Stimulated activated CD4-positive, alpha-beta T cell treated with anti-CD3 and anti-CD28 coated beads, TNF-alpha, amount 100 ng/mL, for 24 hours (primary cell): ENCODE measurements around the gene ZNF350.
"Not testable (repeated sequence)": the region's sequence is repeated elsewhere in the genome, so short reads cannot be mapped to it uniquely, and the experiment has no call there.

Source experiments
- DNase-seq, 3 experiments: peaks; one replicate each; pipeline ENCODE4 v3.0.0-alpha.2; 2020; ENCODE audit warnings: low read depth in 3 of 3

The ZNF350 gene

DNA sequence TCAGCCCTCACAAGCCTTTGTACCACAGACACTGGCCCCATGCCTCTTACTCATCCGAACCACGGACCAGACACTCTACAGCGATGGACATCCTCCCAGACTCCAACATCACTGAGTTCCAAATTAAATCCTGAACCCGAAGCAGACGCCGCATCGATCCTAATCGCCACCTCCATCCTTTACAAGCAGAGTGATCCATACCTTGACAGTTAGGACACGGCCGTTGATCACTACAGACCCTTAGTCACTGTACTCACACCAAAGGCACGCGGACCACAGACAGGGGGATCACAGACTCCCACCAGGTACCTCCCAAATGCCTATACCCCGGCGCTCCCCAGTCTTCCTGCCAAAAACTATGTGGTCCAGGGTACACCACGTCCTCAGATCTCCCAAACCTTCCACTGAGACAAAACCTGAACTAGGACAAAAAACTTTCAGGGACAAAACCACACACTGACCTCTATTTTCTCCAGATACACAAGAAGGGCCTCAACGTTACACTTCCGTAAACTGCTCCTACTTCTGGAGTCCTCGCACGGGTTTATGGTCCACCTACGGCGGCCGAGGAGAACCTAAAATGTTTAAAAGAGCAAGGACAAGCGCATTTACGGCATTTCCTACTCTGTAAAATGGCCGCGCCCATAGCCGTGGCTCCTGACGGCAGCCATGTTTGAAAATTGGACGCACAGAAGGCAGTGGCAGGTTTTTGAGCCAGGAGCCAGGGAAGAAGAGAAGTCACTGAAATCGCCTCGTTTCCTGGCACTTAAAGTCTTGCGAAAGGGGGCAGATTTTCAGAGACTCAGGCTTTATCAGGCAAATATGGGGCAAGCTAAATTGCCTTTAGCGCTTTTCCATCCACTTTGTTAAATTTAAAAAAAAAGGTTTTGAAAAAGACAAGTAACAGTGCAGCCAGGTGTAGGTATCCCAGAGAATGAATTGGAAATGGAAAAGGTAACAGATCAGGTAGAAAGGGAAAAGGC lies at the start of gene ZNF350:
Gene ZNF350 (minus strand): TSS at position 532 of the 983 bp plus-strand sequence. CDS start 12,480 bp downstream, outside the sequence.
- peak; percentile 73 to 80 (median 77) for DNase-seq

DNA sequence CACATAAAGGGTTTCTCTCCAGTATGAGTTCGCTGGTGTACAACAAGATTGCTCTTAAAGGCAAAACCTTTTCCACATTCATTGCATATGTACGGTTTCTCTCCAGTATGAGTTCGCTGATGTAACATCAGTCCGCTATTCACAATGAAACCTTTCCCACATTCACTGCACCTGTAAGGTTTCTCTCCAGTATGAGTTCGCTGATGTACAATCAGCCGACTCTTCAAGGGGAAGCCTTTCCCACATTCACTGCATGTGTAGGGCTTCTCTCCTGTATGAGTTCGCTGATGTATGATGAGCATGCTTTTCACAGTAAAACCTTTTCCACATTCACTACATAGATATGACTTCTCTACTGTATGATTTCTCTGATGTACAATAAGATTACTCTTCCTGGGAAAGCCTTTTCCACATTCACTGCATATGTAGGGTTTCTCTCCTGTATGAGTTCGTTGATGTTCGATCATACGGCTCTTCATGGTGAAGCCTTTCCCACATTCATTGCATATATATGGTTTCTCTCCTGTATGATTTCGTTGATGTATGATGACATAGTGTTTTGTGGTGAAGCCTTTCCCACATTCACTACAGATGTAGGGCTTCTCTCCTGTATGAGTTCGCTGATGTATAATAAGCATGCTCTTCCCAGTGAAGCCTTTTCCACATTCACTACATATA lies 47.5 kb upstream of the ZNF350 start:
- DNase-seq = no peak

DNA sequence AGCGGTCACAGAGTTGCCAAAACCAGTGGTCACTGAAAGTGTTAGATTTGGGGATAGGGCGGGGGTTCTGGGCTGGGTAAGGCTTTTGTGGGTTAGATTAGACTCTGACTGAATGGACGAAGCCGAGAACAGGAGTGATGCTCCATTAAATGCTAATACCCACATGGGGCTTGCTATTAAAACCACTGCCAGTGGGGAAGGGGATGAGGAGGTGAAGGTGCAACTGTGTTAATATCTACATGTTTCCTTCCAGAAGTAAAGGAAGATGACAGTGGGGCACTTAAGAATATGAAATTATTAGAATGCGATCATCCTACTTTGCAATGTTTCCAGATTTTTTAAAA lies 42.1 kb upstream of the ZNF350 start:
- no peak for DNase-seq

- peak; percentile 66 to 81 (median 67) for DNase-seq
Observed at GRCh38 chr19:52028027-52028779, 41.6 kb upstream of the ZNF350 start, which contains the start of gene ZNF614. ZNF614 (minus strand) TSS chr19:52028379; CDS start chr19:52025745, 2,634 bp downstream.

DNA sequence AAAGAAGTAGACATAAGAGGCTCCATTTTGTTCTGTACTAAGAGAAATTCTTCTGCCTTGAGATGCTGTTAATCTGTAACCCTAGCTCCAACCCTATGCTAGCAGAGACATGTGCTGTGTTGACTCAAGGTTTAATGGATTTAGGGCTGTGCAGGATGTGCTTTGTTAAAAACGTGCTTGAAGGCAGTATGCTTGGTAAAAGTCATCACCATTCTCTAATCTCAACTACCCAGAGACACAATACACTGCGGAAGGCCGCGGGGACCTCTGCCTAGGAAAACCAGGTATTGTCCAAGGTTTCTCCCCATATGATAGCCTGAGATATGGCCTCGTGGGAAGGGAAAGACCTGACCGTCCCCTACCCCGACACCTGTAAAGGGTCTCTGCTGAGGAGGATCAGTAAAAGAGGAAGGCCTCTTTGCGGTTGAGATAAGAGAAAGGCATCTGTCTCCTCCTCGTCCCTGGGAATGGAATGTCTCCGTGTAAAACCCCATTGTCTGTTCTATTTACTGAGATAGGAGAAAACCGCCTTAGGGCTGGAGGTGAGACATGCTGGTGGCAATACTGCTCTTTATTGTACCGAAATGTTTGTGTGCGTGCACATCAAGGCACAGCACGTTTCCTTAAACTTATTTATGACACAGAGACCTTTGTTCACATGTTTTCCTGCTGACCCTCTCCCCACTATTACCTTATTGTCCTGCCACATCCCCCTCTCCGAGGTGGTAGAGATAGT lies 39.8 kb upstream of the ZNF350 start:
- DNase-seq = not testable (repeated sequence)

DNA sequence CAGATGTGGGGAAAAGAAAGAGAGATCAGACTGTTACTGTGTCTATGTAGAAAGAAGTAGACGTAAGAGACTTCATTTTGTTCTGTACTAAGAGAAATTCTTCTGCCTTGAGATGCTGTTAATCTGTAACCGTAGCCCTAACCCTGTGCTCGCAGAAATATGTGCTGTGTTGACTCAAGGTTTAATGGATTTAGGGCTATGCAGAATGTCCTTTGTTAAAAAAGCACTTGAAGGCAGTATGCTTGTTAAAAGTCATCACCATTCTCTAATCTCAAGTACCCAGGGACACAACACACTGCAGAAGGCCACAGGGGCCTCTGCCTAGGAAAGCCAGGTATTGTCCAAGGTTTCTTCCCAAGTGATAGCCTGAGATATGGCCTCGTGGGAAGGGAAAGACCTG lies 37.8 kb upstream of the ZNF350 start:
- not testable (repeated sequence) for DNase-seq

DNA sequence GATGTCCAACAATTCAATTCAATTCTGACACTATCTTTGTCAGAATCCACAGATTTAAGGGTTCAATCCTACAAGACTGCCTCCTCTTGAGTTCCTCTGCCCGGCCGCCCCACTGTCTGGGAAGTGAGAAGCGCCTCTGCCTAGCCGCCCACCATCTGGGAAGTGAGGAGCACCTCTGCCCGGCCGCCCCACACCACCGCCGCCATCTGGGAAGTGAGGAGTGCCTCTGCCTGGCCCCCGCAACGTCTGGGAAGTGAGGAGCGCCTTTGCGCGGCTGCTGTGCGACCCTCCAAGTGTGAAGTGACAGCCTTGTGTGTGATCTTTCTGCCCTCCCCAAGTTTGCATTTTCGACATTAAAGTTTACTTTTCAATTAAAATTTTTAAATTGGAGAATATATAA lies 35.6 kb upstream of the ZNF350 start:
- no peak for DNase-seq

DNA sequence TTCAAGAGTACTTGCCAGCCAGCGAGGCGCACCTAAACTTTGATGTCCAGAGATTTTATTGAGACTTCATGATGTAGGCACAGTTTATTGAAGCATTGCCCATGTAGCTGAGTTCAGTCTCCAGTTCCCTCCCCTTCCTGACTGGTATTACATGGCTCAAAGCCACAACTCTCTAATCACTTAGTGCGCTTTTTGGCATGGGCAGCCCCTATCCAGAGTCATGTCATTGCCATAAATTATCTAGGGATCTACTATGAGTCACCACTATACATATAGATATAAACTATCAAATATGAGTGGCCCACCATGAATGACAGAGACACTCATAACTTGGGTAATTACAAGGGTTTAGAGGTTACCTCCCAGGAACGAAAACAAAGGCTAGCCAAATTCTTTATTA lies 33.9 kb upstream of the ZNF350 start:
- DNase-seq = no peak

DNA sequence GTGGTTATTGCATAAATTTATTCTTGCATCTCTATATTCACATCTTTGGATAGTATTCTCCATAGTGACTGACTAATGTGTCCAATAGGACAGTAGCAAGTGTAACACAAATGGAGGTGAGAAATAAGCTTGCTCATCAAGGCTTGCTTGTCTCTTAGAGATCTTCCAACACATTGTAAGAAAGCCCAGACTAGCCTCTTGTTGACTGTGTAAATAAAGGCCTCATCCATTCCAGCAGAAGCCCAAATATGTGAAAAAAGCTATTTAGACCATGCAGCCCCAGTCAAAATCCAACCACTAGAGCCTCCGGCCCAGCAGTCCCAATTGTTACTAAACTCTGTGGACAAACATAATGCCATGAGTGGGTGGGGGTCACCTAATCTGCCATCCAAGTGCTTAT lies 24.0 kb upstream of the ZNF350 start:
- DNase-seq = no peak

- DNase-seq = peak; percentile 73 to 81 (median 77)
Observed at GRCh38 chr19:52007806-52008557, 21.3 kb upstream of the ZNF350 start, which contains the start of gene ZNF615. ZNF615 (minus strand) TSS chr19:52008211; CDS start chr19:52003711, 4,500 bp downstream.

- DNase-seq = no peak
Observed at GRCh38 chr19:52007451-52007805, 20.8 kb upstream of the ZNF350 start.

DNA sequence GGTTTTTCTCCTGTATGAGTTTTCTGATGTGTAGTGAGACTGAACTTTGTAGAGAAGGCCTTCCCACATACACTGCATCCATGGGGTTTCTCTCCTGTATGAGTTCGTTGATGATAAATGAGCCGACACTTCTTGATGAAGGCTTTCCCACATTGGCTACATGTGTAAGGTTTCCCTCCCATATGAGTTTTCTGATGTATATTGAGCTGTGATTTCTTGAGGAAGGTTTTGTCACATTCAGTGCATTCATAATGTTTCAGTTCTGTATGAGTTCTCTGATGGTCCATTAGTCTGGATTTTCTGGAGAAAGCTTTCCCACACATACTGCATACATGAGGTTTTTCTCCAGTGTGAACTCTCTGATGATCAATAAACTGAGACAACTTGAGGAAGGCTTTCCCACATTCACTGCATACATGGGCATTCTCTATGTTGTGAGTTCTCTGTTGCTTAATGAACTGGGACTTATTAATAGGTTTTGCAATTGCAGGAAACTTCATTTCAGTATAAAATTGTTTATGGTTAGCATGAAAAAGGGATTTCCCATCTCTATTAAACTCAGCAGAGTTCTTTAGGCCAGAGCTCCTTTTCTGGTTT lies 7.5 kb upstream of the ZNF350 start:
- no peak for DNase-seq

GRCh38 chr19:51993422-51993821 lies 6.8 kb upstream of the ZNF350 start:
- DNase-seq = no peak

- no peak for DNase-seq
Observed at GRCh38 chr19:51983361-51983760, 3.3 kb downstream of the ZNF350 start.

DNA sequence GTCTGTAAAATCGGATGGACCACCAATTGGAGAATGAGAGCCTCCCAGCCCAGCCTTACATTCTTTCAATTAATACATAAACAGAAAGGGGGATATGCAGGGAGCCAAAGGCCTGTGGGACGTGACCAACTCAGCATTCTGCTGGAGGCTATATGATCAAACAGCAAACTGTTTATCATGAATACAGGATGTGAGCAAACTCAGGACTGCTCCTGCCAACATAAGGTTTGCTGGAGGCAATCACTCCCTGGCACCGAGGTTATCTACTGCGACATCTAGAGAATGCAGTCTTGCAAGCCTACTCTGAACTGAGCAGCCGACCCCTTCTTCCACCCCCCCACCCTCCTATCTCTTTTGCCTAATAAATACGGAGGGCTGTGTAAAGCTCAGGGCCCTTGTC lies 5.7 kb downstream of the ZNF350 start:
- not testable (repeated sequence) for DNase-seq

DNA sequence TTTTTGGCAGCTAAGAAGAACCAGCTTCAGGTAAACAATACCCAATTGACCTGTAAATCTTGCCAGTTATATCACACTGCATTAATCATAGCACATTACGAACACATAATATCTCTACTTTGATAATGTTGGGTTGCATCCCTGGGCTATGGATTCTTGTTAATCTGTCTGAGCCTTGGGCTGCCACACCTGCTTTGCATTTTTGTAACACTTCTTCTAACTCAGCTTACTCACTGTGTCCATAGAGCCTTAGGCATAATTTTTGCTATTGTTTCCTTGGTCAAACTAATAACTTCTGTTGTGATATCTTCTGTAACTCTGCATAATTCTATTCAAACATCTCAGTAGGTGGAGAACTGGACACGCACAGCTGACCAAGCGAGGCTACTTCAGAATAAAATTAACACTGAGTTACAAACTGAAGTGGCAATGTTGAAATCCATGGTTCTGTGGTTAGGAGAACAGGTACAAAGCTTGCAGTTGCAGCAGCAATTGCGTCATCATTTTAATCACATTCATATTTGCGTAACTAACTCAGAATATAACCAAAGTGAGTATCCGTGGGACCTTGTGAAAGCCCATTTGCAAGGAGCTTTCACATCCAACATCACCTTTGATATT lies 6.4 kb downstream of the ZNF350 start:
- no peak for DNase-seq

GRCh38 chr19:51978882-51979281 lies 7.8 kb downstream of the ZNF350 start:
- no peak for DNase-seq

DNA sequence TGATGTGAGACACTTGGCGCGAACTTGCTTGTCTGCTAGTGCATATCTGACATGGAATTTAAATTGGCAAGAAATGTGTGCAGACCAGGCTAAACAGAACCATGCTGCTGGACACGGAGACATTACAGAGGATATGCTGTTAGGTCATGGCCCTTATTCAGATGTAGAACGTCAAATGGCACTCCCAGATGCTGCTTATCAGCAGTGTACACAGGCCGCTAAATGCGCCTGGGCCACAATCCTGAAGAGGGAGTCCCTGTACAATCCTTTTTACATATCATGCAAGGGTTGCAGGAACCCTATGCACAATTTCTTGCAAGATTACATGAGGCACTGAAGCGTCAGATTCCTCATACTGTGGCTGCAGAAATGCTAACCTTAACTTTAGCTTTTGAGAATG lies 9.3 kb downstream of the ZNF350 start:
- no peak for DNase-seq

- no peak for DNase-seq
Observed at GRCh38 chr19:51976852-51977251, 9.8 kb downstream of the ZNF350 start.

DNA sequence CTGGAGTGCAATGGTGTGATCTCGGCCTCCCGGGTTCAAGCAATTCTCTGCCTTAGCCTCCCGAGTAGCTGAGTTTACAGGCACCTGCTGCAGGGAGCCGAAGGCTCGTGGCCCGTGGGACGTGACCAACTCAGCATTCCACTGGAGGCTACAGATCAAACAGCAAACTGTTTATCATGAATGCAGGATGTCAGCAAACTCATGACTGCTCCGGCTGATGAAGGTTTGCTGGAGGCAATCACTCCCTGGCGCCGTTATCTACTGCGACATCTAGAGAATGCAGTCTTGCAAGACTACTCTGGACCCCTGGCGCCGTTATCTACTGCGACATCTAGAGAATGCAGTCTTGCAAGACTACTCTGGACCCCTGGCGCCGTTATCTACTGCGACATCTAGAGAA lies 10.9 kb downstream of the ZNF350 start:
- DNase-seq = not testable (repeated sequence)
